ENCODE results near the gene PDE4A.

DNA sequence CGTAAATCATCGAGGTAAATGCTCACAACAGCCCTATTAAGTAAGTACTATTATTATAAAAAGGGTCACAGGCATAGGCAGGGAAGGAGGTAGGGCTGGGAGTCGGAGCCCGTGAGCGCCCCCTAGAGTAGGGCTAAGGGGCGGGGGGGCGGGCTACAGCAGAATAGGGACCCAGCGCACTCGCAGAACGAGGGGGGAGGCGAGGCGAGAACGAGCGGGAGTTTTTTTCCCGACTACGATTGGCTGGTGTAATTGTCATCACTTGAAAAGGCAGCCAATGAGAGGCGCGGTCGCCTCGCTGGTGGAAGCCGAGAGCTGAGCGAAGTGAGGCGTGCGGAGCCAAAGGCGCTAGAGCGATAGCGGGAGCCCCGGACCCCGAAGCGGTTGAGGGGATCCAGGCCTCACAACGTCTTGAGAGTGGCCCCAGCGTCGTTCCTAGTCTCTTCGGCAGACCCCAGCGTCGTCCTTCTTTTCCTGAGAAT is 58.6 kb downstream of the PDE4A start:
- peak in 1 of 2 donors; percentile 44 for TF ChIP-seq POLR2A (IDR thresholded peaks at IDR 0.05)
- TF ChIP-seq, protein P1, sequence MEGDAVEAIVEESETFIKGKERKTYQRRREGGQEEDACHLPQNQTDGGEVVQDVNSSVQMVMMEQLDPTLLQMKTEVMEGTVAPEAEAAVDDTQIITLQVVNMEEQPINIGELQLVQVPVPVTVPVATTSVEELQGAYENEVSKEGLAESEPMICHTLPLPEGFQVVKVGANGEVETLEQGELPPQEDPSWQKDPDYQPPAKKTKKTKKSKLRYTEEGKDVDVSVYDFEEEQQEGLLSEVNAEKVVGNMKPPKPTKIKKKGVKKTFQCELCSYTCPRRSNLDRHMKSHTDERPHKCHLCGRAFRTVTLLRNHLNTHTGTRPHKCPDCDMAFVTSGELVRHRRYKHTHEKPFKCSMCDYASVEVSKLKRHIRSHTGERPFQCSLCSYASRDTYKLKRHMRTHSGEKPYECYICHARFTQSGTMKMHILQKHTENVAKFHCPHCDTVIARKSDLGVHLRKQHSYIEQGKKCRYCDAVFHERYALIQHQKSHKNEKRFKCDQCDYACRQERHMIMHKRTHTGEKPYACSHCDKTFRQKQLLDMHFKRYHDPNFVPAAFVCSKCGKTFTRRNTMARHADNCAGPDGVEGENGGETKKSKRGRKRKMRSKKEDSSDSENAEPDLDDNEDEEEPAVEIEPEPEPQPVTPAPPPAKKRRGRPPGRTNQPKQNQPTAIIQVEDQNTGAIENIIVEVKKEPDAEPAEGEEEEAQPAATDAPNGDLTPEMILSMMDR (IDR thresholded peaks at IDR 0.05): peak; percentile 78 to 91 (median 88)

All from heart left ventricle (tissue), 13 donors.